ENCODE results near the gene MTIF3.

GRCh38 chr13:27404680-27405079, 45.7 kb downstream of the MTIF3 start:
- TF ChIP-seq, protein P1, sequence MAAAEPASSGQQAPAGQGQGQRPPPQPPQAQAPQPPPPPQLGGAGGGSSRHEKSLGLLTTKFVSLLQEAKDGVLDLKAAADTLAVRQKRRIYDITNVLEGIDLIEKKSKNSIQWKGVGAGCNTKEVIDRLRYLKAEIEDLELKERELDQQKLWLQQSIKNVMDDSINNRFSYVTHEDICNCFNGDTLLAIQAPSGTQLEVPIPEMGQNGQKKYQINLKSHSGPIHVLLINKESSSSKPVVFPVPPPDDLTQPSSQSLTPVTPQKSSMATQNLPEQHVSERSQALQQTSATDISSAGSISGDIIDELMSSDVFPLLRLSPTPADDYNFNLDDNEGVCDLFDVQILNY (CRISPR knock-in tag; IDR thresholded peaks at IDR 0.05), result no peak
- no peak for TF ChIP-seq CTCF (IDR thresholded peaks at IDR 0.05)
- TF ChIP-seq USF2 (CRISPR knock-in tag; IDR thresholded peaks at IDR 0.05), result no peak
- TF ChIP-seq ZNF263 (CRISPR knock-in tag; IDR thresholded peaks at IDR 0.05; ENCODE audit: low read depth), result no peak
- TF ChIP-seq ZNF532 (CRISPR knock-in tag; IDR thresholded peaks at IDR 0.05; ENCODE audit: borderline replicate concordance), result no peak
- TF ChIP-seq JUN (CRISPR knock-in tag; IDR thresholded peaks at IDR 0.05), result no peak
- no peak for TF ChIP-seq TP53 (CRISPR knock-in tag; IDR thresholded peaks at IDR 0.05)
- TF ChIP-seq, protein P2, sequence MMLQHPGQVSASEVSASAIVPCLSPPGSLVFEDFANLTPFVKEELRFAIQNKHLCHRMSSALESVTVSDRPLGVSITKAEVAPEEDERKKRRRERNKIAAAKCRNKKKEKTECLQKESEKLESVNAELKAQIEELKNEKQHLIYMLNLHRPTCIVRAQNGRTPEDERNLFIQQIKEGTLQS (CRISPR knock-in tag; conservative IDR thresholded peaks at IDR 0.05), result no peak
